Measurements from ENCODE around the gene NADK2.

Gene NADK2

DNA sequence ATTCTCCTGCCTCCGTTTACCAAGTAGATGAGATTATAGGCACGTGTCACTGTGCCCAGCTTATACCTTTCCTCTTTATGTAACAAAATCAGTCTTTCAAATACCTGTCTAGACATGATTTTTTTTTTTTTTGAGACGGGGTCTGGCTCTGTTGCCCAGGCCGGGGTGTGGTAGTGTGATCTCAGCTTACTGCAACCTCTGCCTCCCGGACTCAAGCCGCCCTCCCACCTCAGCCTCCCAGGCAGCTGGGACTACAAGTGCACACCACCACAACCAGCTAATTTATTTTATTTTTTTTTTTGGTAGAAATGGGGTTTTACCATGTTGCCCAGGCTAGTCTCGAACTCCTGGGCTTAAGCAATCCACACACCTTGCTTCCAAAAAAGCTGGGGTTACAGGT is 13.2 kb downstream of the NADK2 start:
- DNase-seq (ENCODE audit: low read depth), result no peak
- TF ChIP-seq, protein P1, sequence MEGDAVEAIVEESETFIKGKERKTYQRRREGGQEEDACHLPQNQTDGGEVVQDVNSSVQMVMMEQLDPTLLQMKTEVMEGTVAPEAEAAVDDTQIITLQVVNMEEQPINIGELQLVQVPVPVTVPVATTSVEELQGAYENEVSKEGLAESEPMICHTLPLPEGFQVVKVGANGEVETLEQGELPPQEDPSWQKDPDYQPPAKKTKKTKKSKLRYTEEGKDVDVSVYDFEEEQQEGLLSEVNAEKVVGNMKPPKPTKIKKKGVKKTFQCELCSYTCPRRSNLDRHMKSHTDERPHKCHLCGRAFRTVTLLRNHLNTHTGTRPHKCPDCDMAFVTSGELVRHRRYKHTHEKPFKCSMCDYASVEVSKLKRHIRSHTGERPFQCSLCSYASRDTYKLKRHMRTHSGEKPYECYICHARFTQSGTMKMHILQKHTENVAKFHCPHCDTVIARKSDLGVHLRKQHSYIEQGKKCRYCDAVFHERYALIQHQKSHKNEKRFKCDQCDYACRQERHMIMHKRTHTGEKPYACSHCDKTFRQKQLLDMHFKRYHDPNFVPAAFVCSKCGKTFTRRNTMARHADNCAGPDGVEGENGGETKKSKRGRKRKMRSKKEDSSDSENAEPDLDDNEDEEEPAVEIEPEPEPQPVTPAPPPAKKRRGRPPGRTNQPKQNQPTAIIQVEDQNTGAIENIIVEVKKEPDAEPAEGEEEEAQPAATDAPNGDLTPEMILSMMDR (IDR thresholded peaks at IDR 0.05; ENCODE audit: insufficient read depth, low read depth, low read length, missing control alignments), result no peak
- H3K4me3 ChIP-seq (ENCODE audit: low read length), result no peak overlapping the region

DNA sequence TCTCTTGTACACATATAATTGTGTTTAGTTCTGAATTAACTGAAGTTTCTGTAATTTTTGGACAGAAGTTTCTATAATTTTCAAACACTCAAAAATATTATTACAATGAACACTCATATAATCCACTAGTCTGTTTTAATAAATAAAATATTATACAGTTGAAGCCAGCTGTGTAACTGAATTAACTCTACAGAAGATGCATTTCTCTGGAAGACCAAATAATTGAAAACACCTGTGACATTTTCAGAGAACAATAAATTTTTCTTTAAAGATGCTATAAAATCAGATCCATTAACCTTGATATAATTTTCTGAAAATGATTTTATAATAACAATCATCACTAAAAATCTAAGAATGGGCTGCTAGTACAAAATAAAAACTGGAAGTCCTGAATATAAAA is 14.7 kb downstream of the NADK2 start:
- TF ChIP-seq, protein P1 (IDR thresholded peaks at IDR 0.05; ENCODE audit: insufficient read depth, low read depth, low read length, missing control alignments), result no peak
- H3K4me3 ChIP-seq (ENCODE audit: low read length), result no peak overlapping the region
- no peak for DNase-seq (ENCODE audit: low read depth)

DNA sequence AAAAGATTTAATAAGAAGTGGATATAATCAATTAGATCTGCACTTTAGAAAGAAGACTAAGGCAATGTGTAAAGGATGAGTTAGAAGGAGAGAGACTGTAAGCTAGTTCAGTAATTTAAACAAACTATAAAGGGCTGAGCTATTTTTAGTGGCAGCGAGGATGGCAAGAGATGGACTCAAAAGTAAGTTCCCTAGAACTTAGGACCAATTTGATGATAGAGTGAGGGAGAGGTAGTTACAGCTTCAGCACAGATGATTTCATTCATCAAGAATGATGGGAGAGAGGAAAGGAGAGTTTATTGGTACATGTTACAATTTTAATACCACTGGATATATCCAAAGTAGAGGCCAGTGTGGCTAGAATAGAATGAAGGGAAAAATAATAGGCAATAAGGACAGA is 19.1 kb downstream of the NADK2 start:
- DNase-seq (ENCODE audit: low read depth), result no peak
- no peak overlapping the region for H3K4me3 ChIP-seq (ENCODE audit: low read length)

DNA sequence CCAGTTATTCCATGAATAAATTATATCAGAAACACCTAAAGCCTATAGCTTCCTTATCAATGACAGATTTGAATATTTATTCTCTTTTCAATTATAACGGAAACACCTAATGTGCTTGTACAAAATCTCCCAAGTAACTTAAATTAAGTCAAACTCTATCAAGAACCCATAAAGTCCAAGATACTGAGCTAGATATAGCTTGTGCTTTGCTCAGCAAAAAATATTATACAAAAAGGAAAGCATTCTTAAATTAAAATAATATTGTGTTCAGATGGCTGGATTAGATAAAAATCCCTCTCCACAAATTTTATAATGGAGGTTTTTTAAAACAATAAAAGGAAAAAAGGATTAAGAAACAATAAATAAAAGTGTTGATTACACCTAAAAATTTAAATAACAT is 23.7 kb downstream of the NADK2 start:
- TF ChIP-seq, protein P1 (IDR thresholded peaks at IDR 0.05; ENCODE audit: insufficient read depth, low read depth, low read length, missing control alignments), result no peak
- H3K4me3 ChIP-seq (ENCODE audit: low read length), result no peak overlapping the region
- no peak for DNase-seq (ENCODE audit: low read depth)

More for the DNA sequence above, 19.1 kb downstream of the NADK2 start:
- TF ChIP-seq, protein P1 (IDR thresholded peaks at IDR 0.05; ENCODE audit: insufficient read depth, low read depth, low read length, missing control alignments), result no peak

DNA sequence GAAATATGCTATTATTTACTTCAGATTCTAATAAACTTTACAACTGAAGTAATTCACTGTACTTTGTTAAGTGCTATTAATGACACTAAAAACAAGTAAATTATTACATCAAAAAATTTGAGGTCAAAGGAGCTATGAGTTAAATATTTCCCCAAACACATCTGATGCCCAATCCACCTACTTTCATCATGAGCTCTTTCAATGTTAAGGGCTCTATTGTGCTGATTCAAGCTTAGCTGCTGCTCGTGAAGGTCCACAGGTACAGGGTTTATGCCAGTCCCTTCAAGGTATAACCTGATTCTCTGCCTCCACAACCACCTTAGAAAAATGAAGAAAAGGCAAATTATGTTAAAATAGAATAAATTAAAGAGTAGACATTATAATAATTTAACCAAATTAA is 24.2 kb downstream of the NADK2 start:
- TF ChIP-seq, protein P1 (IDR thresholded peaks at IDR 0.05; ENCODE audit: insufficient read depth, low read depth, low read length, missing control alignments), result no peak
- H3K4me3 ChIP-seq (ENCODE audit: low read length), result no peak overlapping the region
- DNase-seq (ENCODE audit: low read depth), result no peak

DNA sequence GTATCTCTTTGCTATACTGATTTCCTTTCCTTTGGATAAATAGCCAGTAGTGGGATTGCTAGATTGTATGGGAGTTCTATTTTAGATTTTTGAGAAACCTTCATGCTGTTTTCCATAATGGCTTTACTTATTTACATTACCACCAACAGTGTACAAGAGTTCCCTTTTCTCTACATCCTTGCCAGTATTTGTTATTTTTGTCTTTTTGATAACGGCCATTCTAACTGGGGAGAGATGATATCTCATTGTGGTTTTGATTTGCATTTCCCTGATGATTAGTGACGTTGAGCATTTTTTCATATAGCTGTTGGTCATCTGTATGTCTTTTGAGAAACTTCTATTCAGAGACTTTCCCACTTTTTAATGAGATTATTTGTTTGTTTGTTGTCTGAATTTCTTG is 25.8 kb downstream of the NADK2 start:
- TF ChIP-seq, protein P1 (IDR thresholded peaks at IDR 0.05; ENCODE audit: insufficient read depth, low read depth, low read length, missing control alignments), result no peak
- no peak for DNase-seq (ENCODE audit: low read depth)

DNA sequence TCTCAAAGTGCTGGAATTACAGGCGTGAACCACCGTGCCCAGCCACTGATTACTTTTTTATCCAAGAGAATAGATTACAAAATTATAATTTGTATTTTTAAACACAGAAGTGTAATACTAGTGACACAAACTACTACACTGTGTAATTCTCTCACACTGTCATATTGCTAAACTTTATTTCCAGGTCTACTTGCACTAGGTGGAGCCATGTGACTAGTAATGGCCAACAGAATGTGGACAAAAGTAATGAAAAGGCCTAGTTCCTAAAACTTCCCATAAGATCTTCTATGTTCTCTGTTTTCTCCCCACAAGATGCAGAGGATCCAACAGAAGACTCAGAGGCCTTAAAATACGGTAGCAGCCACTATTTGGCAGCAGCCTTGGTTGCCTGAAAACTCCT is 27.3 kb downstream of the NADK2 start:
- no peak overlapping the region for H3K4me3 ChIP-seq (ENCODE audit: low read length)
- DNase-seq (ENCODE audit: low read depth), result no peak
- TF ChIP-seq, protein P1 (IDR thresholded peaks at IDR 0.05; ENCODE audit: insufficient read depth, low read depth, low read length, missing control alignments), result no peak

More for the DNA sequence above, 25.8 kb downstream of the NADK2 start:
- no peak overlapping the region for H3K4me3 ChIP-seq (ENCODE audit: low read length)
